ENCODE data around the gene SUGCT.

Gene SUGCT

DNA sequence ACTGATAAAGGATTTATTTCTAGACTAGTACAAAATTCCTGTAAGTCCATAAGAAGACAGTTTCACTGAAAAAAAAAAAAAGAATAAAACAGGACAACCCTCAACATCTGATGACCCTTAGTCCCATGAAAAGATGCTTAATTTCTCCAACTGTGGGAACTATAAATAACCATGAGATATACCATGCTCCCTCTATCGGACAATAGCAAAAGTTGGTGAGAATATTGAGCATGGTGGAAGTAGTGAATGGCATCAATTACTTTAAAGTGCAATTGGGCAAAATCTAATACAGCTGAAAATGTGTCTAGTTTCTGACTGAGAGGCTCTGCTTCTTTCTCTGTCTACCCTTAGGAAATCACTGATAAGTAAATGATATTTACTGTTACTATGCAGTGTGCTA lies 348.8 kb downstream of the SUGCT start:
- no peak for DNase-seq

DNA sequence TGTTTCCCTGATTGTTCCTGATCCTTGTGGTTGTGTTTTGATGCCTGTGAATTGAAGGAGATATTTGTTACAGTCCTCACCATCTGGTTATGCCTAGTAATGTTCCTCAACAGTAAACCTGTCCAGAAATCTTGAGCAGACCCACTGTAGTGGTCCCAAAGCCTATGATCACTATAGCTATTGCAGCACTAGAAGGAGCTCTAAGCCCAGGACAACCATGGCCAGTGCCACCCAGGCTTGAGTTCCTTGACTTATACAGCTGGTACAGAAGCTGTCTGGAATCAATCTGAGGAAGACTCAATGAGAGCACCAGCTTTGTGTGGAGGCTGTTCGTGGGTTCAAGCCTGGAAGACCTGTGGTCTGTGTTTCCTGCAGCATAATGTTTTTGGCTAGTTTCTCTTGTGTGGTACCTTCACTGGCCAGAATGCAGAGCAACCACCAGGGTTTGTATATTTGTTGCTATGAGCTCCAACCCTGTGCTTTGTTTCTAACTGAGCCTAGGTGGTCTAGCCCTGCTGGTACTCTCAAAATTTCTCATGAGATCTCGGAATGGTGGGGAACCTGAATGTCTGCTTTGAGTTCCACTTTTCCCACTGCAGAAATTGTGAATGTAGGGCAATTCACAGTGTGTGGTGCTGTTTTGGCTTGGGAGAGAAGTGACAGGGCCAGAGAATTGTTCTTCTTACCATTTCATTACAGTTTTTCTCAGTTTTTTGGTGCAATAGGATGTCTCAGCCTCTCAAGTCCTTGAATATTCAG lies 355.2 kb downstream of the SUGCT start:
- no peaks in the 10 kb centered on the region for H3K36me3 ChIP-seq
- DNase-seq = no peak

More for the DNA sequence above, 348.8 kb downstream of the SUGCT start:
- no peaks in the 10 kb centered on the region for H3K27me3 ChIP-seq (ENCODE audit: insufficient read depth, low read depth, severe bottlenecking)
- H3K9me3 ChIP-seq (ENCODE audit: severe bottlenecking) = no peaks in the 10 kb centered on the region
- H3K27ac ChIP-seq = no peak overlapping the region
- no peak for TF ChIP-seq CTCF (IDR thresholded peaks at IDR 0.05; ENCODE audit: low read depth, low read length)
- no peaks in the 10 kb centered on the region for H3K36me3 ChIP-seq
- no peak overlapping the region for H3K4me3 ChIP-seq (ENCODE audit: low read depth, low read length)

DNA sequence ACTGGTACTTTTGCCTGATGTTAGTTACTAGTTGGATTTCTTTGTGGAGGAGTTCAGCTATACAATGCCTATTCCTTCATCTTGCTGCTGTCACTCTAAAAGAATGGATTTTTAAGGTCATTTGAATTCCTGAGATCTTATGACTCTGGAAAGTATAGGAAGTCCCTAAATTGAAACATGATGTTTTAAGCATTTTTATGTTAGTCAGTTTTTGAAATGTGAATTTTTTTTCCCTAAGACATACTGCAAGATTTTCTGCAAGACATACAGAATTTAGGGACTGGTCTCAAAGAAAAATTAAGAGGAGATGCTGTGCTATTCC lies 355.8 kb downstream of the SUGCT start:
- no peak for DNase-seq
- H3K4me3 ChIP-seq (ENCODE audit: low read depth, low read length) = no peak overlapping the region
- H3K36me3 ChIP-seq = no peaks in the 10 kb centered on the region
- no peak overlapping the region for H3K27ac ChIP-seq
- no peaks in the 10 kb centered on the region for H3K9me3 ChIP-seq (ENCODE audit: severe bottlenecking)
- no peaks in the 10 kb centered on the region for H3K27me3 ChIP-seq (ENCODE audit: insufficient read depth, low read depth, severe bottlenecking)
- no peak for TF ChIP-seq CTCF (IDR thresholded peaks at IDR 0.05; ENCODE audit: low read depth, low read length)

More for the DNA sequence above, 355.2 kb downstream of the SUGCT start:
- H3K27me3 ChIP-seq (ENCODE audit: insufficient read depth, low read depth, severe bottlenecking) = no peaks in the 10 kb centered on the region
- no peak overlapping the region for H3K4me3 ChIP-seq (ENCODE audit: low read depth, low read length)
- no peaks in the 10 kb centered on the region for H3K9me3 ChIP-seq (ENCODE audit: severe bottlenecking)
- no peak for TF ChIP-seq CTCF (IDR thresholded peaks at IDR 0.05; ENCODE audit: low read depth, low read length)
- H3K27ac ChIP-seq = no peak overlapping the region

GRCh38 chr7:40492946-40493345 lies 358.1 kb downstream of the SUGCT start:
- Histone ChIP-seq H3K27ac (no peak overlapping the region), H3K36me3 (no peaks in the 10 kb centered on the region), H3K27me3 (ENCODE audit: insufficient read depth, low read depth, severe bottlenecking) (no peaks in the 10 kb centered on the region), H3K9me3 (ENCODE audit: severe bottlenecking) (no peaks in the 10 kb centered on the region), H3K4me3 (ENCODE audit: low read depth, low read length) (no peak overlapping the region)
- no peak for DNase-seq
- no peak for TF ChIP-seq CTCF (IDR thresholded peaks at IDR 0.05; ENCODE audit: low read depth, low read length)

- TF ChIP-seq CTCF (IDR thresholded peaks at IDR 0.05; ENCODE audit: low read depth, low read length) = no peak
- H3K9me3 ChIP-seq (ENCODE audit: severe bottlenecking) = no peaks in the 10 kb centered on the region
- DNase-seq = no peak
- no peaks in the 10 kb centered on the region for H3K27me3 ChIP-seq (ENCODE audit: insufficient read depth, low read depth, severe bottlenecking)
- no peak overlapping the region for H3K27ac ChIP-seq
- H3K36me3 ChIP-seq = no peaks in the 10 kb centered on the region
- H3K4me3 ChIP-seq (ENCODE audit: low read depth, low read length) = no peak overlapping the region
Measured at GRCh38 chr7:40493609-40494051, 358.8 kb downstream of the SUGCT start.

All from WERI-Rb-1 (cell line).